Keratinocyte (primary cell): ENCODE data around the gene LMBR1. TPM values are rescaled to one million over a fixed set of nuclear protein-coding genes. Genes with fewer than 3 reads are reported as not detected.

ENCODE experiments used
- DNase-seq: peaks from one replicate; pipeline ENCODE4 v3.0.0-alpha.2; 2011; ENCODE audit warnings: low read depth, missing footprints, low spot score
- FAIRE-seq: peaks from 2 replicates; lab custom pipeline; 2011; peaks lifted over from hg19 to GRCh38; lab: Jason Lieb, UNC
- H2AFZ ChIP-seq: 2 replicates; pipeline ENCODE4 v1.6.0; 2012; ENCODE audit warnings: low read length, control low read depth, inconsistent platforms; ENCODE audit not compliant: control insufficient read depth
- H3K27ac ChIP-seq: 2 replicates; pipeline ENCODE4 v1.5.1; 2011; ENCODE audit warnings: low read length; ENCODE audit not compliant: control insufficient read depth, insufficient read depth
- H3K27me3 ChIP-seq: 3 replicates; pipeline ENCODE4 v1.6.0; 2011; ENCODE audit warnings: low read length; ENCODE audit not compliant: control insufficient read depth, insufficient read depth; ENCODE audit errors: extremely low read depth
- H3K36me3 ChIP-seq, 2 experiments: 2 replicates in 1 of 2; 3 replicates in 1 of 2; pipeline ENCODE4 v1.5.1; 2011; ENCODE audit warnings: low read length in 2 of 2, mild to moderate bottlenecking in 1 of 2; ENCODE audit not compliant: control insufficient read depth in 2 of 2, insufficient read depth in 2 of 2; ENCODE audit errors: extremely low read depth in 1 of 2
- H3K4me1 ChIP-seq: 3 replicates; pipeline ENCODE4 v1.5.1; 2011; ENCODE audit warnings: low read length; ENCODE audit not compliant: control insufficient read depth, insufficient read depth; ENCODE audit errors: extremely low read depth
- H3K4me2 ChIP-seq: 3 replicates; pipeline ENCODE4 v1.6.0; 2011; ENCODE audit warnings: low read depth, low read length; ENCODE audit not compliant: control insufficient read depth, insufficient read depth; ENCODE audit errors: extremely low read depth
- H3K4me3 ChIP-seq, 3 experiments: fragments of 200-600 bp in 1 of 3; sonication (generic) in 1 of 3; 2 replicates in 2 of 3; 3 replicates in 1 of 3; pipeline ENCODE4 v1.5.1; 2011 to 2016; ENCODE audit warnings: low read length in 3 of 3, mild to moderate bottlenecking in 3 of 3, control low read depth in 2 of 3, inconsistent platforms in 1 of 3, low read depth in 1 of 3, mixed read lengths in 1 of 3, mixed run types in 1 of 3, moderate library complexity in 1 of 3; ENCODE audit not compliant: control insufficient read depth in 2 of 3, insufficient read depth in 2 of 3; ENCODE audit errors: extremely low read depth in 1 of 3
- H3K79me2 ChIP-seq: 2 replicates; pipeline ENCODE4 v1.6.0; 2012; ENCODE audit warnings: low read length; ENCODE audit not compliant: control insufficient read depth, insufficient read depth
- H3K9ac ChIP-seq: 3 replicates; pipeline ENCODE4 v1.6.0; 2011; ENCODE audit warnings: low read length; ENCODE audit not compliant: control insufficient read depth, insufficient read depth; ENCODE audit errors: extremely low read depth
- H3K9me1 ChIP-seq: 3 replicates; pipeline ENCODE4 v1.6.0; 2011; ENCODE audit warnings: low read length; ENCODE audit not compliant: control insufficient read depth, insufficient read depth; ENCODE audit errors: extremely low read depth
- H3K9me3 ChIP-seq: 2 replicates; pipeline ENCODE4 v1.5.1; 2012; ENCODE audit warnings: low read depth, low read length; ENCODE audit not compliant: control insufficient read depth
- H4K20me1 ChIP-seq: 3 replicates; pipeline ENCODE4 v1.6.0; 2011; ENCODE audit warnings: low read length; ENCODE audit not compliant: control insufficient read depth, insufficient read depth; ENCODE audit errors: extremely low read depth
- CTCF ChIP-seq, 3 experiments: IDR thresholded peaks in 1 of 3; conservative IDR thresholded peaks in 1 of 3; optimal IDR thresholded peaks in 1 of 3; 2 replicates in 2 of 3; 3 replicates in 1 of 3; pipeline versions ENCODE3 to v1.5.1; 2011; ENCODE audit warnings: low read length in 3 of 3, mild to moderate bottlenecking in 3 of 3, moderate library complexity in 2 of 3, control low read depth in 1 of 3, inconsistent platforms in 1 of 3; ENCODE audit not compliant: insufficient read depth in 2 of 3; ENCODE audit errors: extremely low read depth in 1 of 3
- EZH2 ChIP-seq: IDR thresholded peaks from one replicate; pipeline ENCODE4 v1.6.1; 2012; ENCODE audit warnings: inconsistent platforms, mild to moderate bottlenecking, low read length, moderate library complexity
- dilution Hi-C: fragments of 300-500 bp; cut with MboI; formaldehyde crosslinking; loops from one replicate; pipeline ENCODE4 v1.7.0; 2020; ENCODE audit warnings: low sequenced_read_pairs; ENCODE audit not compliant: extremely low pct_ligation_motif_present
- polyA plus RNA-seq, 5 experiments: library from polyadenylated mRNA; depleted of rRNA in 3 of 5; stranded (reverse) in 3 of 5; stranded (forward) in 1 of 5; unstranded in 1 of 5; fragments of >200 nt; gene quantifications; 1 replicate in 1 of 5; 2 replicates in 3 of 5; 3 replicates in 1 of 5; pipeline versions ENCODE4 v1.2.1 to v1.2.3, GENCODE V29; 2011 to 2012; ENCODE audit warnings: missing spikeins in 2 of 5, low read depth in 1 of 5, low replicate concordance in 1 of 5
- small RNA-seq, 3 experiments: library from RNA; depleted of rRNA; stranded (forward); fragments of <200 nt; gene quantifications; one replicate each; pipeline ENCODE3, GENCODE V24; 2012; ENCODE audit warnings: low read depth in 3 of 3, low replicate concordance in 1 of 3; ENCODE audit not compliant: insufficient read length in 3 of 3

LMBR1 gene
- polyA plus RNA-seq, 1 donor (not counting 4 experiments of a cell fraction or from before 2014, with no cell fraction given), result 30.2 TPM

GRCh38 chr7:156629873-156630272 is 263.1 kb downstream of the LMBR1 start:
- TF ChIP-seq EZH2, result no peak
- no peak for TF ChIP-seq CTCF (optimal IDR thresholded peaks at IDR 0.05 in 1 of 3, IDR thresholded peaks at IDR 0.05 in 1 of 3, conservative IDR thresholded peaks at IDR 0.05 in 1 of 3; ENCODE audit: extremely low read depth in 1 of 3, insufficient read depth in 2 of 3, low read length in 3 of 3)
- Histone ChIP-seq H3K27me3 (no peaks in the 10 kb centered on the region), H3K79me2 (no peaks in the 10 kb centered on the region), H3K4me2 (no peak overlapping the region), H3K9ac (no peak overlapping the region), H2AFZ (no peak overlapping the region), H3K4me1 (no peaks in the 10 kb centered on the region), H3K36me3 (no peaks in the 10 kb centered on the region), H3K9me1 (no peaks in the 10 kb centered on the region), H3K27ac (no peak overlapping the region), H3K9me3 (no peaks in the 10 kb centered on the region), H3K4me3 (no peak overlapping the region), H4K20me1 (no peaks in the 10 kb centered on the region)
- dilution Hi-C loops, result no loop called here
- no peak for FAIRE-seq
- no peak for DNase-seq

GRCh38 chr7:156628562-156628961 is 264.4 kb downstream of the LMBR1 start:
- H3K27me3 ChIP-seq, result no peaks in the 10 kb centered on the region
- dilution Hi-C loops, result no loop called here
- no peak overlapping the region for H3K4me2 ChIP-seq
- H2AFZ ChIP-seq, result no peak overlapping the region
- no peak overlapping the region for H3K4me3 ChIP-seq
- FAIRE-seq (no peak), DNase-seq (no peak)
- H3K9ac ChIP-seq, result no peak overlapping the region
- H3K9me3 ChIP-seq, result no peaks in the 10 kb centered on the region
- no peaks in the 10 kb centered on the region for H3K36me3 ChIP-seq
- H3K4me1 ChIP-seq, result no peaks in the 10 kb centered on the region
- no peaks in the 10 kb centered on the region for H3K79me2 ChIP-seq
- no peak for TF ChIP-seq CTCF (optimal IDR thresholded peaks at IDR 0.05 in 1 of 3, IDR thresholded peaks at IDR 0.05 in 1 of 3, conservative IDR thresholded peaks at IDR 0.05 in 1 of 3; ENCODE audit: extremely low read depth in 1 of 3, insufficient read depth in 2 of 3, low read length in 3 of 3)
- no peak for TF ChIP-seq EZH2
- no peaks in the 10 kb centered on the region for H3K9me1 ChIP-seq
- no peaks in the 10 kb centered on the region for H4K20me1 ChIP-seq
- H3K27ac ChIP-seq, result no peak overlapping the region

Small RNA genes lying within 50 kb of the gene (small RNA-seq; reads per million reads assigned to genes)
- gene RNU4-31P, result 0 reads per million in 3 experiments

Other genes starting within 250 kb of the LMBR1 start
- gene NOM1, start 56.5 kb upstream of the LMBR1 start, polyA plus RNA-seq, result 9.9 to 17.1 TPM (median 13.0 TPM) in 3 replicates
- gene MNX1, start 117.5 kb upstream of the LMBR1 start, polyA plus RNA-seq, result 0.02 TPM in 1 of 3 replicates, not detected in the others
- 75.3 to 102 TPM (median 89.3 TPM) in 3 replicates for gene UBE3C, start 245.7 kb upstream of the LMBR1 start, polyA plus RNA-seq